IPS-18c (cell line): ENCODE results near the gene FBXW7.

Experiments used
- H3K4me3 ChIP-seq: 2 replicates; pipeline ENCODE4 v1.7.0; 2013; ENCODE audit warnings: low read depth, mild to moderate bottlenecking, low read length, moderate library complexity; ENCODE audit not compliant: insufficient read depth
- H3K9me3 ChIP-seq: one replicate; pipeline ENCODE4 v1.6.1; 2013; ENCODE audit warnings: mild to moderate bottlenecking, low read length, moderate library complexity; ENCODE audit not compliant: control insufficient read depth, insufficient read depth

FBXW7 gene

DNA sequence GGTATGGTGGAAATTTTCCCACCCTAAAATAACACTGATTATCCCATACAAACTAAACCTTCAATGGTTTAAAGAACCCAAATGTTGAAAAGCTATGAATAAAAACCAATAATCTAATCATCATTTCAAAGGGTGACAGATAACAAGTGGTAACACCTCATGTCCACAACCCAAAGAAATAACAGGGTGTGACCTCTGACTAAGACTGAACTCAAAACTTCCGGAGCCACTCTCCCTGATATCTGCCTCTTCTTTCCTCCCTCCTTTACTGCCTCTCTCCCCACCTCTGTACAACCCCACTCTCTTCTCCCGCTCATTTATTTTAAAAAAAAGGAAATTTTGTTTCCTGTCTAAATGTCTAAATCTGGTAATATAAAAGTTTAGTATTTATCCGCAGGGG is 11.5 kb downstream of the FBXW7 start:
- Histone ChIP-seq H3K4me3 (no peak overlapping the region), H3K9me3 (no peaks in the 10 kb centered on the region)

DNA sequence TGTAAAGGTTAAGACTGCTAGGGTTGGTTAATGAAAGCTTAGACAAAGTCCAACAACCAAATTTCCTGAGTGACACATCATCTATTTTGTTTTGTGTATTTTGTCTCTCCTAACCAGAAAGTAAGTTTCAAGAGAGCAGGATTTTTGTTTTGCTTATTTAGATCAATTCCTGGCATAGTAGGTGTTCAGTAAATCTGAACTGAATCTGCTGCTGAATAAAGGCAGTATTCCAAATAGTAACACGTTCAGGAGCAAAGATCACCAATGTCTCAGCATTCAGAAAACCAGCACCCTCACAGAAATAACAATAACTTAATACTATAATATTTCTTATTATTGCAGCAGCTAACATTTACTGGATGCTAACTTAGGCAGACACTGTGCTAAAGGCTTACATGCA is 12.2 kb downstream of the FBXW7 start:
- no peak overlapping the region for H3K4me3 ChIP-seq
- no peaks in the 10 kb centered on the region for H3K9me3 ChIP-seq

GRCh38 chr4:152522754-152523153 is 13.1 kb downstream of the FBXW7 start:
- no peak overlapping the region for H3K4me3 ChIP-seq
- no peaks in the 10 kb centered on the region for H3K9me3 ChIP-seq

DNA sequence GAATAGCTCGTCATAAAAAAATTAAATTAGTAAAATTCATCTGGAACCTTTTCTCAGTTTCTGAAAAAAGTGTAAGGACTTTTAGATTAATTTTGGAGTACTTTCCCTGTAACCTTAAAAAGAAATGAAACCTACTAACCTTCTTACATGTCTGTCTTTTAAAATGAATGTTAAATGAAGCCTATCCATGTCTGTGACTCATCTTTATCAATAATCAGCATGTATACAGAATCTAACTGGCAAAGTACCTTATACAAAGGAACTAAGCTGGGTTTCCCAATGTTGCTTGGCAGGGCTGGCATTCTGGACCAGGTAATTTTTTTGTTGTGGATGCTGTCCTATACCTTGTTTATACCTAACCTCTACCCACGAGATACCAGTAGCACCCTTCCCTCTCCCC is 13.6 kb downstream of the FBXW7 start:
- H3K4me3 ChIP-seq, result no peak overlapping the region
- no peaks in the 10 kb centered on the region for H3K9me3 ChIP-seq

DNA sequence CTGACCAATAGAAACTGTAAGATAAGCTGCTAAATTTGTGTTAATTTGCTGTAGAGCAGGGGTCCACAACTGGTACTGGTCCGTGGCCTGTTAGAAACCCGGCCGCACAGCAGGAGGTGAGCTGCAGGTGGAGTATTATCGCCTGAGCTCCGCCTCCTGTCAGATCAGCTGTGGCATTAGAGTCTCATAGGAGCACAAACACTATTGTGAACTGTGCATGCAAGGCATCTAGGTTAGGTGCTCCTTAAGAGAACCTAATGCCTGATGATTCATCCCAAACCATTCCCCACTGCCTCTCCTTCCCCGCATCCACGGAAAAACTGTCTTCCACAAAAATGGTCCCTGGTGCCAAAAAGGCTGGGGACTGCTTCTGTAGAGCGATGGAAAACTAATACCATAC is 19.7 kb downstream of the FBXW7 start:
- no peak overlapping the region for H3K4me3 ChIP-seq

DNA sequence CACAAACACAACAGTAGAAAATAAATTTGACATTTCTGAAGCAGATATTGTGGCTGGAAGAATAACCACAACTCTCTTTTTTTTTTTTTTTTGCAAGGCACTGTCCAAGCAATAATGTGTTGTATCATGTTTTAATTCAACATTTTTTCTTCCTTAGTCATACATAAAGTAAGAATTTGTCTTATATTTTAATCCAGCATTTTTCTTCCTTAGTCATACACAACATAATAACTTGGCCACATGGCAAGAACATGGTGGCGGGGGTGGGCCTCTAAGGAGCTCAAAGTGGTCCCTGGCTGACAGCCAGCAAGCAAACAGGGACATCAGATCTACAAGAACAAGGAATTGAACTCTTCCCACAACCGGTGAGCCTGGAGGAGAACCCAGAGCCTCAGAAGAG is 20.2 kb downstream of the FBXW7 start:
- H3K4me3 ChIP-seq, result no peak overlapping the region

More for the DNA sequence above, 19.7 kb downstream of the FBXW7 start:
- H3K9me3 ChIP-seq, result no peaks in the 10 kb centered on the region

DNA sequence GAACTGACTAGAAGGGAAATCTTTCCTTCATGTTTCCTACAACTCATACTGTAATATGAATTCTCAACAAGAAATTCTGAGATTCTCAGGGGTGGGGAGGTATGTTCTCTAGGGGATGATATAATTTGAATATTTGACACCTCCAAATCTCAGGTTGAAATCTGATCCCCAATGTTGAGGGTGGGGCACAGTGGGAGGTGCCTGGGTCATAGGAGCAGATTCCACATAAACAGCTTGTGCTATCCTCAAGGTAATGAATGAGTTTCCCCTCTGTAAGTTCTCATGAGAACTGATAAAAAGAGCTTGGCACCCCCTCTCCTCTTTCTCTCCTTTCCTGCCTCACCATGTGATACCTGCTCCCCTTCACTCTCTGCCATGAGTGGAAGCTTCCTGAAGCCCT is 21.5 kb downstream of the FBXW7 start:
- Histone ChIP-seq H3K9me3 (no peaks in the 10 kb centered on the region), H3K4me3 (no peak overlapping the region)

More for the DNA sequence above, 20.2 kb downstream of the FBXW7 start:
- no peaks in the 10 kb centered on the region for H3K9me3 ChIP-seq

- Histone ChIP-seq H3K4me3 (no peak overlapping the region), H3K9me3 (no peaks in the 10 kb centered on the region)
Measured at GRCh38 chr4:152513078-152513477, 22.8 kb downstream of the FBXW7 start.

DNA sequence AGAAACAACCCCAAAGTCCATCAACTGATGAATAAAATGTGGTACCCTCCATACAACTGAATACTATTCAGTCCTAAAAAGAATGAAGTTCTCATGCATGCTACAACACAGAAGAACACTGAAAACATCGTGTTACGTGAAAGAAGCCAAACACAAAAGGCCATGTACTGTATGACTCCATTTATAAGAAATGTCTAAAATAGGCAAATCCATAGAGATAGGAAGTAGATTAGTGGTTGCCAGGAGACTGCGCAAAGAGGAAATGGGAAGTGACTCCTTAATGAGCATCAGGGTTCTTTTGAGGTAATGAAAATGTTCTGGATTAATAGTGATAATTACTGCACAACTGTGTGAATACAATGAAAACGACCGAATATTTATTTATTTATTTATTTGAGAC is 23.4 kb downstream of the FBXW7 start:
- Histone ChIP-seq H3K9me3 (no peaks in the 10 kb centered on the region), H3K4me3 (no peak overlapping the region)

DNA sequence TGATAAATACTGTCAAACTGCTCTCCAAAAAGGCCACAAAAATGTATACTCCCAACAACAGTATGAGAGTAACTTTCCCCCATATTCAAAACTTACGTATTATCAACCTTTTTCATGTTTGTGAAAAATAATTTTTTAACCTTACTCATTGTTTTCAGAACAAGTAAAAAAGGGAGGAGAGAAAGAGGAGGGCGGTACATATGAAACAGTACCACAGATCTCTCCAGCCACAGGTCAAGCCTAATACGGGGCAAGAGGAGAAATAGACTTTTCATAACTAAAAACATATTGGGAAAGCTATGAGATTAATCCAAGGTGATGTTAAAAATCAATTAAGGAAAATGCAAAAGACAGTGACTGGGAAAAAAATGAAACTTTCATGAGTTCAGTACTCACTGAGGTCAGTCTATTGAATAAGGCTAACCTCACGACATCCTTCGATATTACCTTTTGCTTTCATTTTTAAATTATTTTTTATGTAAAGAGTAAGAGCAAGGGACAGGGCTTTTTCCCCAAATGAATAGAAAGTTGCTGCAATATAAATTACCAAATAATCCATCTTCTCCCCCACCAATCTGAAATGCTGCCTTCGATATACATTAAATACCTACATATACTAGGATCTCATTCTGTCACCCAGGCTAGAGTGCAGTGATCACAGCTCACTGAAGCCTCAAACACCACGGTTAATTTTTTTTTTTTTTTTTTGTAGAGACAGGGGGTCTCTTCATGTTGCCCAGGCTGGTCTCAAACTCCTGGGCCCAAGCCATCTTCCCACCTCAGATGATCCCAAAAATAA is 25.3 kb downstream of the FBXW7 start:
- H3K9me3 ChIP-seq, result no peaks in the 10 kb centered on the region
- H3K4me3 ChIP-seq, result no peak overlapping the region

GRCh38 chr4:152509595-152510225 is 26.2 kb downstream of the FBXW7 start:
- H3K4me3 ChIP-seq, result no peak overlapping the region

DNA sequence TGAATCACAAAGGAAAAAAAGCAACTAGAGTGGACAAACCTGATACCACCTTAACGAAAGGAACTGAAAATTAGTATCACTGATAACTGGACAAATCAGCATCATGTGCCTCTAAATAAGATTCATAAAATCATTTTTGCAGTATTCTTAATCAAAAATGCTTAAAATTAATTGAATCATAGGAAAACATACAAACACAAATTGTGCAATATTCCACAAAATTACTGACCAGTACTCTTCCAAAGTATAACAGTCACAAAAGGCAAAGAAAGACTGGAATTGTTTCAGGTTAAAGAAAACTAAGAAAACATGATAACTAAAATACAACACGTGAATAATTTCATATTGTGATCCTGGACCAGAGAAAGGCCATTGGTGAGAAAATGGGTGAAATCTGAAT is 27.1 kb downstream of the FBXW7 start:
- Histone ChIP-seq H3K9me3 (no peaks in the 10 kb centered on the region), H3K4me3 (no peak overlapping the region)

More at GRCh38 chr4:152509595-152510225, 26.2 kb downstream of the FBXW7 start:
- H3K9me3 ChIP-seq, result no peaks in the 10 kb centered on the region

DNA sequence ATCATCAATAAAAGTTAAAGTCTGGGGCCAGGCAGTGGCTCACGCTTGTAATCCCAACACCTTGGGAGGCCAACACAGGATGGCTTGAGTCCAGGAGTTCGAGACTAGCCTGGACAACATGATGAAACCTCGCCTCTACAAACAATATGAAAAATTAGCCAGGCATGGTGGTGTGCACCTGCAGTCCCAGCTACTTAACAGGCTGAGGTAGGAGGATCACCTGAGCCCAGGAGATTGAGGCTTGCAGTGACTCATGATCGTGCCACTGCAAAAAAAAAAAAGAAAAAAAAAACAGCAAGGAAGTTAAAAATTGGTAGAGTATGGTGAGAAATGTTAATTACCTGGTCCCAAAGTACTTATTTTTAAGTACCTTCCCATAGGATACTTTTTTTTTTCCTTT is 27.5 kb downstream of the FBXW7 start:
- H3K4me3 ChIP-seq, result no peak overlapping the region
- H3K9me3 ChIP-seq, result no peaks in the 10 kb centered on the region

DNA sequence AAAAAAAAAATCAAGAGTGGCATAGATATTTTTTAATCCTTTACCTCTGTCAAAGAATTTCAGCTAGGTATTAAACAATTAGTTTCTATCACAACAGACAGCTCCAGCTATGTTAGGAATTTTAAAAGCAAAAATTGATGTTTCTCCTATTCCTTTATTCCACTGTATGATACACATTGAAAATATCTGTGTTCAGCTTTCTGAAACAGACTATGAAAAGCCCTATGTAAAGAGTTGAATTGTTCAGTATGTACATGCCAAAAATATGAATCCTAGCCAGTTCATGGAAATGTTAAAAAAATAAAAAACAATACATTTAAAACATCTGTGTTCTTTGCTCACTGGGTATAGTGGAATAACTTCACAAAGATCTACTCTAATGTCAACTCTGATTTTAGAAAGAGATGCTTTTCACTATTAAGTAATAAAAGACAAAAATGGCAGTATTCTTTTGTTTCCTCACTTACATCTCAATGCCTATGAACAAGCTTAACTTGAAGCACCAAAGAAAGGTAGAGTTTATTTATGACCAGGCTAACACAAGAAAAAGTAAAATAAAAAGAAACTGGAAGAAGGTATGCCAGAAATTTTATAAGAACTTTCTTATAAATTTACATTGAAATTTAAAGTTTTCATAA is 32.1 kb downstream of the FBXW7 start:
- Histone ChIP-seq H3K9me3 (no peaks in the 10 kb centered on the region), H3K4me3 (no peak overlapping the region)

DNA sequence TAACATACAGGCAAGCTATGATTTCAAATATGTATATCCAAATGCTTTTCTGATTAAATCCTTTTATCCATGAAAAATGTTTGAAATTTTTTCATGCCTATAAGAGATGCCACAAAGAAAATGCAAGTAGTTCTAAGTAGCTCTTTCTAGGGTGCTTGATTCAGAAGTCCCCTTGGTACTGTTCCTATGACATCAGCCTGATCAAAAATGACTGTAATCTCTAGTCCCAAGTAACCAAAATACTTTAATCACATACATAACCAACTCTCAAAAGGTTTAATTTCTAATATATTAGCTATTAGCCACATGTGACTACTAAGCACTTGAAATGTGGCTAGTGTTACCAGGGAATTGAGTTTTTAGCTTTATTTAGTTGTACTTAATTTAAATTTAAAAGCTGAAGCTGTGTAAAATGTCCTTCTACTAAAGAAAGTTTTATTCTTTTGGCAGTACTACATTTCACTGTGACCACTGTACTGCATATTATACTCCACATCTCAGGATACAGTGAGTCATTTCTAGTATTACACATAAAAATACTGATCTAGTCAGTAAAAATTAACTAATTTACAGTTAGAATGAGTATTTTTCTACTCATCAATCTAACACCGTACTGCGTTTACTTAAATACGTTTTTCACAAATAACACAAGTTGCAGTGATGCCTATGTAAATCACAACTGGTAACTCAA is 33.9 kb downstream of the FBXW7 start:
- no peaks in the 10 kb centered on the region for H3K9me3 ChIP-seq
- no peak overlapping the region for H3K4me3 ChIP-seq

GRCh38 chr4:152500800-152501434 is 35.0 kb downstream of the FBXW7 start:
- Histone ChIP-seq H3K4me3 (no peak overlapping the region), H3K9me3 (no peaks in the 10 kb centered on the region)

- Histone ChIP-seq H3K4me3 (no peak overlapping the region), H3K9me3 (no peaks in the 10 kb centered on the region)
Measured at GRCh38 chr4:152500275-152500674, 35.6 kb downstream of the FBXW7 start.
